ENCODE measurements around the gene IL17RC. TPM values are rescaled to one million over a fixed set of nuclear protein-coding genes. Genes with fewer than 3 reads are reported as not detected.

Gene IL17RC
- total RNA-seq, 1 experiment from 2014 or later, result 17.6 TPM

DNA sequence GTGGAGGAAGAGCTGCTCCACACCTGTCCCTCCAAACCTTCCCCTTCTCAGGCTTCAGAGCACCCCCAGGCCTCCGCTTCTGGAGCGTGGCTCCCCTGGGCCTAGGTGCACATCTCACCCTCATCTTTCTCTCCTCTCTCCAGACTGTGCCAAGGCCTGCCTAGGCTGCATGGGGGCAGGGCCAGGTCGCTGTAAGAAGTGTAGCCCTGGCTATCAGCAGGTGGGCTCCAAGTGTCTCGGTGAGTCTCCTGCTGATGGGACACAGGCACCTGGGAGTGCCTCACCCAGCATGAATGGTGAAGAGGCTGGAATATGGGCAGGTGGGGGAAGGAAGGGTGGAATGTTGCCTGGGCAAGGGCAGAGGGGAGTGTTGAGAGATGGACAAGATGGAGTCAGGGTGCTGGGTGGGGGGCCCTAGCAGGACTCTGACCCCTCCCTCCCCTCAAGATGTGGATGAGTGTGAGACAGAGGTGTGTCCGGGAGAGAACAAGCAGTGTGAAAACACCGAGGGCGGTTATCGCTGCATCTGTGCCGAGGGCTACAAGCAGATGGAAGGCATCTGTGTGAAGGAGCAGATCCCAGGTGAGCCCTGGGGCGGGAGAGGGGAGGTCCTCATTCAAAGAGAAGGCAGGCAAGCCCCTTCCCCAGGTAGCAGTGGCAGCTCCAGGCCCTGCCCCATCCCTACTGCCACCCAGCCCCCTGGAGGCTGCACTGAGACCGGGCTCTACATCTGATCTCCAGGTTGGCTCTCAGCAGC is 26.2 kb downstream of the IL17RC start (continued):
- TF ChIP-seq, protein P1, sequence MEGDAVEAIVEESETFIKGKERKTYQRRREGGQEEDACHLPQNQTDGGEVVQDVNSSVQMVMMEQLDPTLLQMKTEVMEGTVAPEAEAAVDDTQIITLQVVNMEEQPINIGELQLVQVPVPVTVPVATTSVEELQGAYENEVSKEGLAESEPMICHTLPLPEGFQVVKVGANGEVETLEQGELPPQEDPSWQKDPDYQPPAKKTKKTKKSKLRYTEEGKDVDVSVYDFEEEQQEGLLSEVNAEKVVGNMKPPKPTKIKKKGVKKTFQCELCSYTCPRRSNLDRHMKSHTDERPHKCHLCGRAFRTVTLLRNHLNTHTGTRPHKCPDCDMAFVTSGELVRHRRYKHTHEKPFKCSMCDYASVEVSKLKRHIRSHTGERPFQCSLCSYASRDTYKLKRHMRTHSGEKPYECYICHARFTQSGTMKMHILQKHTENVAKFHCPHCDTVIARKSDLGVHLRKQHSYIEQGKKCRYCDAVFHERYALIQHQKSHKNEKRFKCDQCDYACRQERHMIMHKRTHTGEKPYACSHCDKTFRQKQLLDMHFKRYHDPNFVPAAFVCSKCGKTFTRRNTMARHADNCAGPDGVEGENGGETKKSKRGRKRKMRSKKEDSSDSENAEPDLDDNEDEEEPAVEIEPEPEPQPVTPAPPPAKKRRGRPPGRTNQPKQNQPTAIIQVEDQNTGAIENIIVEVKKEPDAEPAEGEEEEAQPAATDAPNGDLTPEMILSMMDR (IDR thresholded peaks at IDR 0.05 in 2 of 3, conservative IDR thresholded peaks at IDR 0.05 in 1 of 3; ENCODE audit: borderline replicate concordance in 1 of 3, insufficient read depth in 1 of 3, low read depth in 2 of 3, low read length in 2 of 3), result no peak
- no peak for TF ChIP-seq MAX (IDR thresholded peaks at IDR 0.05)
- no peak for TF ChIP-seq SIN3A (IDR thresholded peaks at IDR 0.05; ENCODE audit: low read depth)
- no peak for TF ChIP-seq ZNF274 (IDR thresholded peaks at IDR 0.05; ENCODE audit: low read depth, low read length)
- no peak for TF ChIP-seq FOSL1 (IDR thresholded peaks at IDR 0.05; ENCODE audit: low read depth)
- TF ChIP-seq REST (IDR thresholded peaks at IDR 0.05; ENCODE audit: low read depth), result no peak
- no peak for TF ChIP-seq ELF1 (IDR thresholded peaks at IDR 0.05; ENCODE audit: borderline replicate concordance, low read depth)
- no peak for TF ChIP-seq YY1 (IDR thresholded peaks at IDR 0.05; ENCODE audit: extremely low read depth, insufficient replicate concordance, low read depth, low read length)
- no peak for TF ChIP-seq ZFX (IDR thresholded peaks at IDR 0.05)
- TF ChIP-seq TCF7L2 (IDR thresholded peaks at IDR 0.05; ENCODE audit: borderline replicate concordance, extremely low read depth, insufficient read depth, insufficient read length), result no peak
